Medulla oblongata (tissue), 1 donor: ENCODE results near the gene PSME3.

Source experiments
- DNase-seq: peaks from one replicate; pipeline ENCODE4 v3.0.0-alpha.2; 2015; ENCODE audit errors: extremely low spot score

Gene PSME3

DNA sequence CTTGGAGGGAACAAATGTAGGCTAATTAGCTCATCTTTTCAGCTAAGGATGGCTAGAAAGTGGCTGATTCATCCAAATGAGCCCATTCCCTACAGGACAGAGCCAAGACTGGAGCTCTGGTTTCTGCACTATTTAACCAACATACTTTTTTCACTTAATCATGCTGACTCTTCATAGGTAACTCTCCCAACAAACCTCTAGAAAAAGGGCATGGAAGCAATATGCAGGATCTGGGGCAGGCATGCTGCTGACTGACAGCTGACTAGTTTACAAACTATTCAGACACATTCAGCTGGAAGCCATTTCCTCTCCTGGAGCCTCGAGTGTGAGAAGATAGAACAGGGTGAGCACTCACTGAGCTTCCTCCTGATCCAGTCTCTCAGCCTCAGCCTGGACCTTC, 15.3 kb upstream of the PSME3 start:
- DNase-seq: no peak

DNA sequence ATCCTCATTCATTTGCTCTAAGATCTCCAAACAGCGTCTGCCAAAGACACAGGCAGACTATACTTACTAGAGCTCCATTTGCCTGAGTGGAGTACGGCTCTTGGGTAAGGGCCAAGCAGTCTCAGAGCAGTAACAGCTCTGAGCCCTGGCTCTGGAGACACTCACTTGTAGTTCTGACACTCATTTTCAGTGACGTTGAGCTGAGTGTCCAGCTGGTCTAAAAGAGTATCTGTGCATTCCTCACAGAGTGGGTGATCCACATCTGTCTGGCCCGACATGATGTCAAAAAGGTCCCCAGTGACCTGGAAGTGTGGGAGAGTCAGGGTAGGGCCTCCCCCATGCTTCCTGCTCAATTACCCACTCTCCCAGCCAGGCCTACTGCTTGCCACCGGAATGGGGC, 14.8 kb upstream of the PSME3 start:
- no peak for DNase-seq

DNA sequence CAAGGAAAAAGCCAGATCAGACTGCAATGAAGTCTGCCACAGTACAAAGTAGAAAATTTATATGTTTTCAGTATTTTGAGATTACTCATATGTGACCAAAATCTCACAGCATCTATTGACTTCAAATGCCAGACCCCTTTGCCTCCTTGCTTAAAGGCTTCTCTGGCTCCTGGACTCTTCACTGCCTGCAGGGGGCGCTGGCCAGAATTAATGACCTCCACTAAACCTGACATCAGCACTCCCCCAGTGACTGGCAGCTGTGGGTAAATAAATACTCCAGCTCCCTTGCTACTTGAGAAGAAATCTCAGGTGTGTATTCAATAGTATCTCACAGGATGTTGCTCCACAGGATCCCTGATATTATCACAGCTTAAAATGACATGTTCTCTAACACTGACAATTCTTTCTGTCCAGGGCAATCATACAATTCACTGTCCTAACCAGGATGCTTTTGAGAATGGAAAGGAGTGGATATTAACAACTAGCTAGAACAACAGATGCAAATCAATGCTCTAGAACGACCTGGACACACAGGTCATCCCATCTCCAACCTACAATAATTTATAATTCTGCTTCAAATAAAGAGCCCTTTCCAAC, 13.2 kb upstream of the PSME3 start:
- DNase-seq: peak; percentile 14

DNA sequence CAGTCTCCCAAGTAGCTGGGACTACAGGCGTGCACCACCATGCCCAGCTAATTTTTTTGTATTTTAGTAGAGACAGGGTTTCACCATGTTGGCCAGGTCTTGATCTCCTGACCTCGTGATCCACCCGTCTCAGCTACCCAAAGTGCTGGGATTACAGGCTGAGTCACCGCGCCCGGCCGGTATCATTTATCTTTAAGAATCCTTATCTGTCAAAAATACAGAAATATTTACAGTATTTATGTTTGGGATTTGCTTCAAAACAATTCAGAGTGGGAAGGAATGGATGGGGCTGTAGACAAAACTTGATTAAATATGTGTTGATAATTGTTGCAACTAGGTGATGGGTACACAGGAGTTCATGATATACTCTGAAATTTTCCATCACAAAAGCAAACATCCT, 12.0 kb upstream of the PSME3 start:
- DNase-seq: no peak

DNA sequence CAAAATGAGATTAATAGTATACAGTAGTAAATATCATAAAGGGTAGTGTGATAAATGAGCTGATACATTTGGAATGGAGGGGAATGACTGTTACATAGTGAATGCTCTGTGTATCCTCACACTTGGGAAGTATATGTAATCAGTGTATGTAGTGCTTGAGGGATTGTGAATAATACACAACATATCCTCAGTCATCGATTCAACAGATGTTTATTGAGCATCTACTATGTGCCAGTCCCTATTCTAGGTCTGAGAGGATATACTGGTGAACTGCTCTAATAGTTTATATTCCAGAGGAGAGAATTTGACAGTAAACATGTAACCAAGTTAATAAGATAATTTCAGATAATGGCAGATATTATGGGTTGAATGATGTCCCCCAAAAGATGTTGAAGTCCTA, 5.7 kb upstream of the PSME3 start:
- no peak for DNase-seq

DNA sequence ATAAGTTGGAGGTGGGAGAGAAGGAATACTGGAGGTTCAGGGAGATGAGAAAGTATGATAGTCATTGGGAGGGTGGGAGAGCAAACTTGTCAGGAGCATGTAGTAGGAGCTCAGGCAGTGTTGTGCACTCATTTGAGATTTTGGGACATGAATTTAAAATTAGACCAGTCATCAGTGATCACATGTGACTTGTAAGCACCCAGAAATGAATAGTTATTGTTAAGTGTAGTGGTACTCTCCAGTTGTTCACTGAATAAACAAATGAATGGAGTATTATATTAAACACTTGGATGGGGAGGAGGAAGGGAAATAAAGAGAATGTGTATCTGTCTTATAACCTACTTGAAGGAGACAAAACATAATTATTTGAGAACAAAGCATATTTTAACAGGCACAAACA, 2.2 kb upstream of the PSME3 start:
- DNase-seq: no peak

DNA sequence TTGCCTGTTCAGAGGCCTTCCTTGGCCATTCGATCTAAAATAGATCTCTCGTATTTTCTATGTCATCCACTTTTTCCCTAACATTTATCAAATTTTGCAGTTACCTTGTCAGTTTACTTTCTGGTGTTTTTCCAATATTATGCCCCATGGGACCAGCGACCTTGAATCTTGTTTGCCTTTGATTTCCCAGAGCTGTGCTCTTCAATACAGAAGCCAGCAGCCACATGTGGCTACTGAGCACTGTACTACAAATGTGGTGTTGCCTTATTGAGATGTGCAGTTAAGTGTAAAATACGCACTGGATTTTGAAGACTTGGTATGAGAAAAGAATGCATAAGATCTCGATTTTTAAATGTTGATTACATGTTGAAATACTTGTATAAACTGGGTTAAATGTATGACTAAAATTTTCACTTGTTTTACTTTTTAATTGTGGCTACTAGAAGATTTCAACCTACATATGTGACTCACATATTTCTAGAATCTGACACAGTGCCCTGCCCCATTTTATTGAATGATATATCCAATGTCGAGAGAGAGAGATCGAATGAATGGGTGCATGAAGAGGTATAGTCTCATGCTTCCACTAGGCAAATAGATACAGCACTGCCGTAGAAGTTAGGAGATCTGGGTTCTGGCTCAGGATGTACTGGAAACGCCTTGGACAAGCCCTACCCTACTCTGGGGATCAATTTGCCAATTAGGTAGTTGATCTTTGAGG, 824 bp upstream of the PSME3 start:
- DNase-seq: no peak

DNA sequence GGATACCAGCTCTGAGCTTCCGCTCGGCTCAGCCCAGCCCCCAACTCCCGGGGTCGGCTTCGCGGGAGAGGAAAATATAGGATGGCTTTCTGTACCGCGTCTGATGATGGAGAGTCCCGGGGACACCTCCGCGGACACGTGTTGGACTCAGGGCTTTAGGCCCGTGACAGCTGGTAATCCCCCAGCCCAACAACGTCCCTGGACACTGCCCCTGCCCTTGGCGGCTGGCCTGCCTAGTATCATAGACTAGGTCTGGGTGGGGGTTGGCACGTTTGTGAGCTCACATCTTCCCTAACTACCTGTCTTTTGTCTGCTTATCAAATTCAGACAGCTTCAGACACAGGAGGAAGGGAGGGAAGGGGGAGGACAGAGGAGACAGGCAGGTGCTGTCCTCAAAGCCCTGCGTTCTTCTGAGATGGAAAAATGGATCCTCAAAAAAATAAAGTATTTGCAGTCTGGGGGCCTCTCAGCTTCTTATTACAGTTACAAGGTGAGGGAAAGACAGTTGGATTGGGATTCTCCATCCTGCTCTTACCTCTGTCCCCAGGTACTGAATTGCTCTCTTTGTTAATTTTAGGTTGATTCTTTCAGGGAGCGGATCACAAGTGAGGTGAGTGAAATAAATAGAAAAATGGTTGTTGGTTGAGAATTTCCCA, 698 bp downstream of the PSME3 start:
- DNase-seq: no peak

DNA sequence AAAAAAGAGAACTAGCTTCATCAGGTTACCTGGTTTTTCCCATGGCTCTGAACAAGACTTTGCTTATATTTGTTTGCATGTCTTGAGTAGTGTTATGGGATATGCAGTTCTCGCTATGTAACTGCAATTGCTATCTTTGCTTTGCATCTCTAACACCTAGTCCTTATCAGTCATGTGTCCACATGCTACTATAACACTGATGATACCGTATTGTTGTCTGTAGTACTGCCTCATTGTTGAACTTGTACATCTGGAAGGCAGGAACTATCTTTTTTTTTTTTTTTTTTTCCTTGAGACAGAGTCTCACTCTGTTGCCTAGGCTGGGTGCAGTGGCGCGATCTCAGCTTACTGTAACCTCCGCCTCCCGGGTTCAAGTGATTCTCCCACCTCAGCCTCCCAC, 2.5 kb downstream of the PSME3 start:
- no peak for DNase-seq

DNA sequence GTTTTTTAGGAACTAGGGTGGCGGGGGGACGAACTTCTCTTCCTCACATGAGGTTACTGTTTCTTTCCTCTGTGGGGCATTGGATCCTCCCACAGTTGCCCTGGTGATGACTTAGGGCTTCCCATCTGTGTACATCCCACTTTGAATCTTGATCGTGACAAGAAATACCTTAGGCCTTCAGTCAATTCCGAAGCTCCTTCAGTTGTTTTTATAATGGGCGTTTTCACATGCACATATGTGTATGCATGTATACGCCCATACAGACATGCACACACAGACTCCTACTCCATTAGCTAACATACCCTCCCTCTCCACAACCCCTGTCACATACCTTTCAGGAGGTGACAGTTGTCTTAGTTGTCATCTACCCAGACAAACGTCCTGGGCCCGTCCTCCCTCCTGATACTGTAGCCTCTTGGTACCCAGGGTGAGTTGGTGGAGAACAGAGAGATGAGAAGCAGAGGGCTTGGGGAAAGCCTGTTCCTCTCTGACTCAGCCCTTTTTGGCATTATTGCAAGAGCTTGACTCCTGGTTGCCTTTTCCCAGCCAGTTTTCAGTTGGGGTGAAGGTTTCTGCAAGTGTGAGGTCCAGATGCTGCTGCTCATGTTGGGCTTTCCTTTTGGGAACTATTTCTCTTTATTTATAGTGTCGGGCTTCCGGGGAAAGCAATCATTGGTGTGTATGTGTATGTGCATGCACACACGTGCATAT, 8.9 kb downstream of the PSME3 start:
- no peak for DNase-seq

DNA sequence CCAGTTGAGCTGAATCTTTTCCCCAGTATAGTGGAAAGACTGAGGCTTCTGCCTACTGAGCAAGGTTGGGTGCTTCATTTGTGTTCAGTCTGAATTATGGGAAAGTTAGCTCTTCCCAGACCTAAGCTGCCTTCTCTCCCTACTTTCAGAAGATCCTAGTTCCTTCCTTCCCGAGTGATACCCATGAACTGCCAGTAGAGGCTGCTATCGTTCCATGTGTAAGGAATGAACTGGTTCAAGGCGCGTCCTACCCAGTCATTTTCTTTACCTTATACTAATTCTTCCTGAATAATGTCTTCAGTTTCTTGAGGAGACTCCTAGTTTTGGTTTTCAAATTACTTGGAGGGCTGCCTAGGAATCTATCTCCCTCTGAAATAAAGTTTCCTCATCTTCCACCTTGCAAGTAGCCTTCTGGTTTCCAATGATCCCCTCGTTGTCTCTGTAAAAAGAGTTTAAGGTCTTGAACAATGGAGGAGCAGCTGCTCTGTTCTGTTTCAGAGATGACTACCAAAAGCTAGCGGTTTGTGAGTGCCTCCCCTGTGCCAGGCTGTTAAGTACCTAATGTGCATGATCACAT, 10.2 kb downstream of the PSME3 start:
- DNase-seq: peak; percentile 65

DNA sequence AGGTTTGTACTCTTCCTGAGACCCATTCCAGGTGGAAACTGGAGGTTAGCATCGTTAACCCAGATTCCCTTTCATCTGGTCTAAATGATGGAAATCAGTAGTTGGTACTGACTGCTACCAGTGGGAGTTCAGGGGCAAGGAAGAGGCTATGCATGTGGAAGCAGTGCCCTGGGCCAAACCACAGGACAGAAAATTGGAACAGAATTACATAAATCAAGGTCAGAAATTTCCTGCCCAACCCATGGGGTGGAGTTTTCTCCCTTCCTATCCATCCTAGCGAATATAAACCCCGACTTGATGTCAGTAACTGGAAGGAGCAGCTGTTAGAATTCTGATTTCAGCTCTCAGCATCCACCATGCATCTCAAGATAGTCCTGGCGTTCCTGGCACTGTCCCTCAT, 11.1 kb downstream of the PSME3 start, which contains the start of gene AOC2:
TSS of gene AOC2 (plus strand) at position 310 of the 400 bp plus-strand sequence. CDS start at position 357, 47 bp downstream.
- no peak for DNase-seq

DNA sequence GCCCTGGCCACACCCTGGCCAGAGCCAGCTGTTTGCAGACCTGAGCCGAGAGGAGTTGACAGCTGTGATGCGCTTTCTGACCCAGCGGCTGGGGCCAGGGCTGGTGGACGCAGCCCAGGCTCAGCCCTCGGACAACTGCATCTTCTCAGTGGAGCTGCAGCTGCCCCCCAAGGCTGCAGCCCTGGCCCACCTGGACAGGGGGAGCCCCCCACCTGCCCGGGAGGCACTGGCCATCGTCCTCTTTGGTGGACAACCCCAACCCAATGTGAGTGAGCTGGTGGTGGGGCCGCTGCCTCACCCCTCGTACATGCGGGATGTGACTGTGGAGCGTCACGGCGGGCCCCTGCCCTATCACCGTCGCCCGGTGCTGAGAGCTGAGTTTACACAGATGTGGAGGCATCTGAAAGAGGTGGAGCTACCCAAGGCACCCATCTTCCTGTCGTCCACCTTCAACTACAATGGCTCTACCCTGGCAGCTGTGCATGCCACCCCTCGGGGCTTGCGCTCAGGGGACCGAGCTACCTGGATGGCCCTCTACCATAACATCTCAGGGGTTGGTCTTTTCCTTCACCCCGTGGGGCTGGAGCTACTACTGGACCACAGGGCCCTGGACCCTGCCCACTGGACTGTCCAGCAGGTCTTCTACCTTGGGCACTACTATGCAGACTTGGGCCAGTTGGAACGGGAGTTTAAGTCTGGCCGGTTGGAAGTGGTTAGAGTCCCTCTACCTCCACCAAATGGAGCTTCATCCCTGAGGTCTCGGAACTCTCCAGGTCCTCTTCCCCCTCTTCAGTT, 11.8 kb downstream of the PSME3 start:
- no peak for DNase-seq

DNA sequence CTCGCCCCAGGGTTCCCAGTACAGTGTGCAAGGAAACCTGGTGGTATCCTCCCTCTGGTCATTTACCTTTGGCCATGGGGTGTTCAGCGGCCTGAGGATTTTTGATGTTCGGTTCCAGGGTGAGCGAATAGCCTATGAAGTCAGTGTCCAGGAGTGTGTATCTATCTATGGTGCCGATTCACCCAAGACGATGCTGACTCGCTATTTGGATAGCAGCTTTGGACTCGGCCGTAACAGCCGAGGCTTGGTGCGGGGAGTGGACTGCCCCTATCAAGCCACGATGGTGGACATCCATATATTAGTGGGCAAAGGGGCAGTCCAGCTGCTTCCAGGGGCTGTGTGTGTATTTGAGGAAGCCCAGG, 12.3 kb downstream of the PSME3 start:
- no peak for DNase-seq

DNA sequence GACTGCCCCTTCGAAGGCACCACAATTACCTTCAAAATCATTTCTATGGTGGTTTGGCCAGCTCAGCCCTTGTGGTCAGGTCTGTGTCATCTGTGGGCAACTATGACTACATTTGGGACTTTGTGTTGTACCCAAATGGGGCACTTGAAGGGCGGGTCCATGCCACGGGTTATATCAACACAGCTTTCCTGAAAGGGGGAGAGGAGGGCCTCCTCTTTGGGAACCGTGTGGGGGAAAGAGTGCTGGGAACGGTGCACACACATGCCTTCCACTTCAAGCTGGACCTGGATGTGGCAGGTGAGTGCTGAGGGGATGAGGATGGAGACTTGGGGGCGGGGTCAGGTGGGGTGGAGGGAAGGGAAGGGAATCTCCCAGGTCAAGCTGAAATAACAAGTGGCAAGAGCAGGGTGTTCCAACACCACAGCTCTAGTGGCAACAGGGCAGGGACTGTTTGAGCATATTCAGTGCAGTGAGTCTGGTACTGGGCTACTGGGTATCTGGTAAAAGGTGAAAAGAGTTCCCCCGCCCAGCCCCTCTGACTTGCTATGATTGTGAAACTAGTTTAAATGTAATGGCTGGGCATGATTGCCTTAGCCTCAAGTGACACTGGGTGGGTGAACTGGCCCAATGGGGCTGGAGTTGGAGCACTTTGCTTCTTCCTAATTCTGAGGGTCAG, 12.9 kb downstream of the PSME3 start:
- DNase-seq: no peak

DNA sequence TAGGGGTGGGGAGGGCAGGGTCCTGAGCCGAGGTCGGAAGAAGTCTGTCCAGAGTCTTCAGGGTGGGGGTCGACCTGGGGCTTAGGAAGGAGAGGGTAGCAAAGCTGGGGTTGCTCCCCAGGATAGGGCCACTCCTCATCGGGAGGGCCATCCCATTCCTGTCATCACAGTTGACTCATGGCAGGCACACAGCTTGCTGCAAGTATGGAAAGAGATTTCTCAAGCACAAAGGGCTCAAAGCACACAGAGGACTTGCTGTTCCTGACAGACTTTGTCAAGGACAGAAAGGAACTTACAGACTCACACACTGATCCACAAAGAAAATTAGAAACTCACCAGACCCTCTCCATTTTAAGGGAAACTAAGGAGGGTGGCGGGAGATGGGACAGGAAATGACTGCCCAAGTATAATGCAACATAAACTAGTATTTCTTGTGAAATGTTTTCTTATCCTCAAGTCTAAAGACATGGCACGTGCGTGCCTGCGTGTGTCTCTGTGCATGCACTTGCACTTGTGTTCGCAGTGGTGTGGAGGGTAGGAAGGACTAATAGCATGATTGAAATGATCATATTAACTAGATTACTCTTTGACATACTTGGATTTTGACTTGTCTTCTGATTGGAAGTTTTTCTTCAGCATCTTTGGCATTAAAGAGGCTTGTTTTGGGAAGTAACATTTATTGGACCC, 13.5 kb downstream of the PSME3 start:
- DNase-seq: no peak

DNA sequence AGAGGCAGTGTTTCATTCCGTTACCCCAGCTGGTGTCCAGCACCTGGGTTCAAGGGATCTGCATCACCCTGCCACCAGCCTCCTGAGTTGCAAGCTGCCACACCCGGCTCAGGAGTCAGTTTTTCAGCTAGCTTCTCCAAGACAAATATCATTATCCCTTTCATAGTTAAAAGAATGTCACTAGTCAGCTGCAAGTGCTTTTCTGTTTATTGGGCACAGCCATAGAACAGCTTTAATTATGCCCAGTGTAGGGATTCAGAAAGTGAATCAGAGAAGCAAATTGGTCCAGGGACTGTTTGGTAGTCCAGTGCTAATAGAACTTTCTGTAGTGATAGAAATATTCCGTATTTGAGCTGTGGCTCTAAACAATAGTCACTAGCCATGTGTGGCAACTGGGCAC, 14.9 kb downstream of the PSME3 start:
- DNase-seq: no peak

DNA sequence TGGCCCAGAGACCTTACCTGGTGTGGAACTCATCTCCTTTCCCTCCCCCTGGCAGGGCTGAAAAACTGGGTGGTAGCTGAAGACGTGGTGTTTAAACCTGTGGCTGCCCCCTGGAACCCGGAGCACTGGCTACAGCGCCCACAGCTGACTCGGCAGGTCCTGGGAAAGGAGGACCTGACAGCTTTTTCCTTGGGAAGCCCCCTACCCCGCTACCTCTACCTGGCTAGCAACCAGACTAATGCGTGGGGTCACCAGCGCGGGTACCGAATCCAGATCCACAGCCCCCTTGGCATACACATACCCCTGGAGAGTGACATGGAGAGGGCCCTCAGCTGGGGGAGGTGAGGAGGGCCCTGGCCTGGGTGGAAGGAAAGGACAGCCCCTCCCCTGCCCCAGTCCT, 15.8 kb downstream of the PSME3 start:
- DNase-seq: no peak

DNA sequence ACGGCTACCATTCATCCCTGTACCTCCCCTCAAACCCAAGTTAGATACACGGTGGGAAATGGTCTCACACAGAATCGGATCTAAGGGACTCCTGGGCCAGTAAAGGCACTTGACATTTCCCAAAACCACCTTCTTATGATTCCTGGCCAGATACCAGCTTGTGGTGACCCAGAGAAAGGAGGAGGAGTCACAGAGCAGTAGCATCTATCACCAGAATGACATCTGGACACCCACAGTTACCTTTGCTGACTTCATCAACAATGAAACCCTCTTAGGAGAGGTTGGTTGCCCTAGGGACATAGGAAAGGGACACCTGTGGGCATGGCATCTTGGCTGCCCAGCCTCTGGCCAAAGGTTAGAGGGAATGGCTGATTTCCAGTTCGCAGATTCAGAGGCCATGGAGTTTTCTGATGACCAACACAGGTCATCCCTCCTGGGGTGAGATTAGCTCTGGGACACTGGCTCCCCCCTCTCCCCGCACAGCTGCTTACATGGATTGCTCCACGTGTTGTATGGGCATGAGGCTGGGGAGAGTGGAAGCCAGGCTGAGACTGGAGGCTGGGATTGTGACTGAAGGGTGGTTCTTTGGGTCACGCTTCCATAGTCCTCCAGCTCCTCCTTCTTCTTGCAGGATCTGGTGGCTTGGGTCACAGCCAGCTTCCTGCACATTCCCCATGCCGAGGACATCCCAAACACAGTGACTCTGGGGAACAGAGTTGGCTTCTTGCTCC, 16.4 kb downstream of the PSME3 start:
- no peak for DNase-seq

DNA sequence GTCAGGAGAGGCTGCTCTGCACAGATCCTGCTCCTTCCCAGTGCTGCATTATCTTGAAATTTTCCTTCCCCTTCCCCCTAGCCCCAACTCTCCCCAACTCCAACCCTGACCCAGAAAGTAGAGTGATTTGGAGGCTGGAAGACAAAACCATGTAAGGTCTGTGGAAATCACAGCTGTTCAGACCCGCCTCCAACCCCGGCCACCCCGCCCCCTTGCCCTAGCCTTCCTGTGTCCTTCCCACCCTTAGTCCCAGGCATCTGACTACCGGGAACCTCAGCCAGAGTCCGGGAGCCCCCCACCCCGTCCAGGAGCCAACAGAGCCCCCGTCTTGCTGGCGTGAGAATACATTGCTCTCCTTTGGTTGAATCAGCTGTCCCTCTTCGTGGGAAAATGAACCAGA, 17.8 kb downstream of the PSME3 start, which contains the start of gene AOC3:
TSS of gene AOC3 (plus strand) at position 246 of the 400 bp plus-strand sequence. CDS start at position 391, 145 bp downstream.
- no peak for DNase-seq
